Cerebellar cortex (tissue), 1 donor: ENCODE data around the gene BACH2.
"Not testable (repeated sequence)": the region's sequence is repeated elsewhere in the genome, so short reads cannot be mapped to it uniquely, and the experiment has no call there.

ENCODE experiments used
- DNase-seq: peaks from one replicate; pipeline ENCODE4 v3.0.0-alpha.2; 2015; ENCODE audit warnings: low spot score

The BACH2 gene

GRCh38 chr6:90154755-90155470 lies 141.7 kb downstream of the BACH2 start:
- no peak for DNase-seq

- DNase-seq = no peak
Observed at GRCh38 chr6:90151576-90152422, 144.8 kb downstream of the BACH2 start.

- DNase-seq = no peak
Observed at GRCh38 chr6:90149280-90149679, 147.4 kb downstream of the BACH2 start.

- peak; percentile 12 for DNase-seq
Observed at GRCh38 chr6:90148867-90149266, 147.8 kb downstream of the BACH2 start.

GRCh38 chr6:90146921-90147649 lies 149.6 kb downstream of the BACH2 start:
- DNase-seq = no peak

- DNase-seq = no peak
Observed at GRCh38 chr6:90146024-90146423, 150.6 kb downstream of the BACH2 start.

GRCh38 chr6:90144928-90145555 lies 151.6 kb downstream of the BACH2 start:
- DNase-seq = no peak

- DNase-seq = no peak
Observed at GRCh38 chr6:90144396-90144795, 152.2 kb downstream of the BACH2 start.

- DNase-seq = no peak
Observed at GRCh38 chr6:90140683-90141082, 156.0 kb downstream of the BACH2 start.

- no peak for DNase-seq
Observed at GRCh38 chr6:90139272-90139817, 157.3 kb downstream of the BACH2 start.

- no peak for DNase-seq
Observed at GRCh38 chr6:90136837-90137568, 159.6 kb downstream of the BACH2 start.

- DNase-seq = no peak
Observed at GRCh38 chr6:90136176-90136575, 160.5 kb downstream of the BACH2 start.

- no peak for DNase-seq
Observed at GRCh38 chr6:90135667-90136066, 161.0 kb downstream of the BACH2 start.

- DNase-seq = not testable (repeated sequence)
Observed at GRCh38 chr6:90133664-90134063, 163.0 kb downstream of the BACH2 start.

GRCh38 chr6:90131614-90132423 lies 164.8 kb downstream of the BACH2 start:
- DNase-seq = peak; percentile 73

GRCh38 chr6:90131125-90131524 lies 165.5 kb downstream of the BACH2 start:
- DNase-seq = no peak

- DNase-seq = not testable (repeated sequence)
Observed at GRCh38 chr6:90128687-90129086, 168.0 kb downstream of the BACH2 start.

GRCh38 chr6:90127595-90127994 lies 169.0 kb downstream of the BACH2 start:
- peak; percentile 18 for DNase-seq

- DNase-seq = peak; percentile 9
Observed at GRCh38 chr6:90126839-90127238, 169.8 kb downstream of the BACH2 start.

GRCh38 chr6:90126181-90126580 lies 170.5 kb downstream of the BACH2 start:
- DNase-seq = peak; percentile 49
